Activated T-cell treated with anti-CD3 and anti-CD28 coated beads, Interleukin-2, amount 50 U/mL, for 4 hours (primary cell): ENCODE measurements around the gene CTTN. TPM values are rescaled to one million over a fixed set of nuclear protein-coding genes. Genes with fewer than 3 reads are reported as not detected.
A peak's percentile ranks its signal among the peaks of the same experiment; 100 is the strongest.
"Not testable (repeated sequence)": the region's sequence is repeated elsewhere in the genome, so short reads cannot be mapped to it uniquely, and the experiment has no call there.

Experiments
- ATAC-seq, 2 donors: fragments of 200-7000 bp; cut with Tn5 transposase; one replicate each; pipeline ENCODE4 v1.10.0; 2021
- DNase-seq: peaks from one replicate; pipeline ENCODE4 v3.0.0-alpha.2; 2020
- H3K27me3 Mint-ChIP-seq: one replicate; pipeline ENCODE4 v1.8.0; 2021; ENCODE audit warnings: low read depth, mixed read lengths
- H3K36me3 Mint-ChIP-seq: one replicate; pipeline ENCODE4 v1.8.0; 2022; ENCODE audit warnings: mixed read lengths; ENCODE audit not compliant: insufficient read depth
- H3K4me1 Mint-ChIP-seq: one replicate; pipeline ENCODE4 v1.8.0; 2021; ENCODE audit warnings: low read depth, mixed read lengths
- H3K4me3 Mint-ChIP-seq: one replicate; pipeline ENCODE4 v1.8.0; 2021; ENCODE audit warnings: mild to moderate bottlenecking, moderate library complexity, mixed read lengths
- H3K9me3 Mint-ChIP-seq: one replicate; pipeline ENCODE4 v1.8.0; 2021; ENCODE audit warnings: mixed read lengths
- total RNA-seq, 3 donors: library from RNA; stranded (reverse); gene quantifications; one replicate each; pipeline ENCODE4 v1.2.1, GENCODE V29; 2021

The CTTN gene
- total RNA-seq, 3 donors from 2014 or later = 56.5 to 59.1 (median 57.5) TPM

- DNase-seq (no peak), ATAC-seq (no peak)
- Mint-ChIP-seq H3K4me1 (peaks cover 12% of the 10 kb centered on the region), H3K36me3 (peaks cover 2% of the 10 kb centered on the region), H3K27me3 (peaks cover 31% of the 10 kb centered on the region), H3K4me3 (no peak overlapping the region), H3K9me3 (no peaks in the 10 kb centered on the region)
Measured at GRCh38 chr11:70394211-70394950, 3.9 kb upstream of the CTTN start.

GRCh38 chr11:70397336-70397982 is 870 bp upstream of the CTTN start:
- peak; percentile 7 to 12 for ATAC-seq
- H3K36me3 Mint-ChIP-seq = peaks cover 2% of the 10 kb centered on the region
- H3K4me3 Mint-ChIP-seq = peak overlapping the region; percentile 93
- no peaks in the 10 kb centered on the region for H3K9me3 Mint-ChIP-seq
- DNase-seq = no peak
- peaks cover 15% of the 10 kb centered on the region for H3K4me1 Mint-ChIP-seq
- peaks cover 30% of the 10 kb centered on the region for H3K27me3 Mint-ChIP-seq

GRCh38 chr11:70398834-70399680 is 728 bp downstream of the CTTN start:
- peak overlapping the region; percentile 74 for H3K4me3 Mint-ChIP-seq
- peaks cover 21% of the 10 kb centered on the region for H3K27me3 Mint-ChIP-seq
- ATAC-seq = no peak
- peaks cover 20% of the 10 kb centered on the region for H3K4me1 Mint-ChIP-seq
- H3K9me3 Mint-ChIP-seq = no peaks in the 10 kb centered on the region
- peaks cover 2% of the 10 kb centered on the region for H3K36me3 Mint-ChIP-seq
- no peak for DNase-seq

- Mint-ChIP-seq H3K9me3 (no peaks in the 10 kb centered on the region), H3K36me3 (peaks cover 2% of the 10 kb centered on the region), H3K4me1 (peaks cover 20% of the 10 kb centered on the region), H3K4me3 (peak overlapping the region; percentile 74), H3K27me3 (peaks cover 19% of the 10 kb centered on the region)
- ATAC-seq = no peak
- no peak for DNase-seq
Measured at GRCh38 chr11:70399681-70400112, 1.4 kb downstream of the CTTN start.

GRCh38 chr11:70400643-70401042 is 2.3 kb downstream of the CTTN start:
- Mint-ChIP-seq H3K4me3 (no peak overlapping the region), H3K27me3 (peaks cover 19% of the 10 kb centered on the region), H3K9me3 (no peaks in the 10 kb centered on the region), H3K4me1 (peaks cover 20% of the 10 kb centered on the region), H3K36me3 (peaks cover 2% of the 10 kb centered on the region)
- DNase-seq (no peak), ATAC-seq (no peak)

GRCh38 chr11:70402016-70402415 is 3.7 kb downstream of the CTTN start:
- ATAC-seq (no peak), DNase-seq (no peak)
- H3K9me3 Mint-ChIP-seq = no peaks in the 10 kb centered on the region
- H3K36me3 Mint-ChIP-seq = peaks cover 2% of the 10 kb centered on the region
- H3K4me1 Mint-ChIP-seq = peaks cover 20% of the 10 kb centered on the region
- H3K4me3 Mint-ChIP-seq = no peak overlapping the region
- peaks cover 16% of the 10 kb centered on the region for H3K27me3 Mint-ChIP-seq

- Mint-ChIP-seq H3K4me1 (peaks cover 13% of the 10 kb centered on the region), H3K9me3 (no peaks in the 10 kb centered on the region), H3K36me3 (no peaks in the 10 kb centered on the region), H3K4me3 (no peak overlapping the region), H3K27me3 (peaks cover 9% of the 10 kb centered on the region)
- DNase-seq (no peak), ATAC-seq (no peak)
Measured at GRCh38 chr11:70402685-70403084, 4.4 kb downstream of the CTTN start.

- Mint-ChIP-seq H3K4me1 (peaks cover 9% of the 10 kb centered on the region), H3K4me3 (no peak overlapping the region), H3K36me3 (peaks cover 5% of the 10 kb centered on the region), H3K27me3 (peaks cover 6% of the 10 kb centered on the region), H3K9me3 (no peaks in the 10 kb centered on the region)
- ATAC-seq (no peak), DNase-seq (no peak)
Measured at GRCh38 chr11:70404244-70404643, 5.9 kb downstream of the CTTN start.

GRCh38 chr11:70405679-70406395 is 7.5 kb downstream of the CTTN start:
- no peak overlapping the region for H3K4me3 Mint-ChIP-seq
- H3K36me3 Mint-ChIP-seq = peaks cover 14% of the 10 kb centered on the region
- no peaks in the 10 kb centered on the region for H3K9me3 Mint-ChIP-seq
- peaks cover 6% of the 10 kb centered on the region for H3K4me1 Mint-ChIP-seq
- ATAC-seq (no peak), DNase-seq (no peak)
- H3K27me3 Mint-ChIP-seq = peaks cover 5% of the 10 kb centered on the region

GRCh38 chr11:70407121-70407520 is 8.8 kb downstream of the CTTN start:
- H3K36me3 Mint-ChIP-seq = peaks cover 21% of the 10 kb centered on the region
- peaks cover 9% of the 10 kb centered on the region for H3K27me3 Mint-ChIP-seq
- peaks cover 6% of the 10 kb centered on the region for H3K4me1 Mint-ChIP-seq
- no peak overlapping the region for H3K4me3 Mint-ChIP-seq
- H3K9me3 Mint-ChIP-seq = no peaks in the 10 kb centered on the region
- DNase-seq (no peak), ATAC-seq (no peak)

GRCh38 chr11:70407814-70408213 is 9.5 kb downstream of the CTTN start:
- no peak for ATAC-seq
- no peak for DNase-seq
- peaks cover 1% of the 10 kb centered on the region for H3K4me1 Mint-ChIP-seq
- no peaks in the 10 kb centered on the region for H3K9me3 Mint-ChIP-seq
- no peak overlapping the region for H3K4me3 Mint-ChIP-seq
- peaks cover 9% of the 10 kb centered on the region for H3K27me3 Mint-ChIP-seq
- peaks cover 26% of the 10 kb centered on the region for H3K36me3 Mint-ChIP-seq

GRCh38 chr11:70408326-70408725 is 10.0 kb downstream of the CTTN start:
- H3K9me3 Mint-ChIP-seq, H3K27me3 Mint-ChIP-seq, H3K4me1 Mint-ChIP-seq, DNase-seq, H3K4me3 Mint-ChIP-seq, ATAC-seq: not testable (repeated sequence)
- peaks cover 27% of the 10 kb centered on the region for H3K36me3 Mint-ChIP-seq

- H3K9me3 Mint-ChIP-seq = no peaks in the 10 kb centered on the region
- DNase-seq (no peak), ATAC-seq (no peak)
- no peak overlapping the region for H3K4me3 Mint-ChIP-seq
- peaks cover 11% of the 10 kb centered on the region for H3K27me3 Mint-ChIP-seq
- peaks cover 27% of the 10 kb centered on the region for H3K36me3 Mint-ChIP-seq
- no peaks in the 10 kb centered on the region for H3K4me1 Mint-ChIP-seq
Measured at GRCh38 chr11:70409437-70409836, 11.1 kb downstream of the CTTN start.

- ATAC-seq = no peak
- Mint-ChIP-seq H3K36me3 (peaks cover 29% of the 10 kb centered on the region), H3K4me3 (no peak overlapping the region), H3K27me3 (peaks cover 11% of the 10 kb centered on the region), H3K4me1 (no peaks in the 10 kb centered on the region), H3K9me3 (no peaks in the 10 kb centered on the region)
- DNase-seq = no peak
Measured at GRCh38 chr11:70409871-70410270, 11.5 kb downstream of the CTTN start.
